Choroid plexus epithelial cell (primary cell): ENCODE data around the gene INPP4A.

Source experiments
- DNase-seq: peaks from one replicate; pipeline ENCODE4 v3.0.0-alpha.2; 2010; ENCODE audit warnings: low read depth
- H3K4me3 ChIP-seq: 2 replicates; pipeline ENCODE4 v1.5.1; 2011; ENCODE audit warnings: low read depth, mild to moderate bottlenecking, control low read depth, low read length, moderate library complexity
- CTCF ChIP-seq: conservative IDR thresholded peaks from 2 replicates; pipeline ENCODE4 v1.5.1; 2011; ENCODE audit warnings: low read depth, mild to moderate bottlenecking, control low read depth, inconsistent platforms, low read length, moderate library complexity

Gene INPP4A

GRCh38 chr2:98465456-98466226 is 21.0 kb downstream of the INPP4A start:
- H3K4me3 ChIP-seq, result no peak overlapping the region
- no peak for TF ChIP-seq CTCF
- peak; percentile 66 for DNase-seq

- no peak for TF ChIP-seq CTCF
- no peak overlapping the region for H3K4me3 ChIP-seq
- no peak for DNase-seq
Measured at GRCh38 chr2:98467082-98467536, 22.5 kb downstream of the INPP4A start.

GRCh38 chr2:98467652-98468051 is 23.0 kb downstream of the INPP4A start:
- H3K4me3 ChIP-seq, result no peak overlapping the region
- no peak for DNase-seq
- TF ChIP-seq CTCF, result no peak

- no peak for TF ChIP-seq CTCF
- no peak overlapping the region for H3K4me3 ChIP-seq
- no peak for DNase-seq
Measured at GRCh38 chr2:98468621-98469236, 24.1 kb downstream of the INPP4A start.

- TF ChIP-seq CTCF, result no peak
- no peak for DNase-seq
- H3K4me3 ChIP-seq, result no peak overlapping the region
Measured at GRCh38 chr2:98469862-98470544, 25.3 kb downstream of the INPP4A start.

GRCh38 chr2:98470851-98471255 is 26.2 kb downstream of the INPP4A start:
- H3K4me3 ChIP-seq, result no peak overlapping the region
- no peak for TF ChIP-seq CTCF
- DNase-seq, result no peak
